OCI-LY7 (cell line): ENCODE results near the gene KIAA1217. TPM values are rescaled to one million over a fixed set of nuclear protein-coding genes. Genes with fewer than 3 reads are reported as not detected.

Source experiments
- BruUV-seq: library from RNA; stranded (reverse); fragments of 400-500 nt; replicated peaks from 2 replicates; lab custom pipeline; 2021; lab: Mats Ljungman, UMichigan
- CTCF ChIA-PET: fragments of 300-600 bp; sonication (Branson Sonifier 250); formaldehyde crosslinking; loops from one replicate; lab custom pipeline; 2022; ENCODE audit warnings: antibody characterized with exemption; ENCODE audit not compliant: unreplicated experiment; lab: Charles Lee
- POLR2A ChIA-PET: fragments of 300-600 bp; sonication (Branson Sonifier 250); formaldehyde crosslinking; loops from one replicate; lab custom pipeline; 2022; ENCODE audit warnings: antibody characterized with exemption; lab: Charles Lee
- DNase-seq: peaks from one replicate; pipeline ENCODE4 v3.0.0-alpha.2; 2015; ENCODE audit warnings: low spot score
- H2AFZ ChIP-seq: fragments of 200-600 bp; sonication (generic), shearing (Covaris generic); 2 replicates; pipeline ENCODE4 v1.6.1; 2014; ENCODE audit warnings: mild to moderate bottlenecking, antibody characterized with exemption, low read length, moderate library complexity
- H3K27ac ChIP-seq: fragments of 200-600 bp; sonication (generic); 2 replicates; pipeline ENCODE4 v1.5.1; 2014; ENCODE audit warnings: mixed run types, low read depth, mild to moderate bottlenecking, moderate library complexity, low read length, inconsistent platforms; ENCODE audit not compliant: poor library complexity, severe bottlenecking
- H3K36me3 ChIP-seq: fragments of 200-600 bp; sonication (generic); 2 replicates; pipeline ENCODE4 v1.6.1; 2014; ENCODE audit warnings: mild to moderate bottlenecking, antibody characterized with exemption, low read length, moderate library complexity, mixed read lengths; ENCODE audit not compliant: insufficient read depth
- H3K4me1 ChIP-seq: fragments of 200-600 bp; sonication (generic); 2 replicates; pipeline ENCODE4 v1.5.1; 2014; ENCODE audit warnings: mild to moderate bottlenecking, low read length; ENCODE audit not compliant: insufficient read depth, poor library complexity, severe bottlenecking
- H3K4me2 ChIP-seq: fragments of 200-600 bp; sonication (generic); 2 replicates; pipeline ENCODE4 v1.6.1; 2014; ENCODE audit warnings: mild to moderate bottlenecking, low read length
- H3K4me3 ChIP-seq: fragments of 200-600 bp; sonication (generic); 2 replicates; pipeline ENCODE4 v1.5.1; 2014; ENCODE audit warnings: mild to moderate bottlenecking, low read depth, low read length; ENCODE audit not compliant: poor library complexity, severe bottlenecking
- H3K79me2 ChIP-seq: fragments of 200-600 bp; sonication (generic); 2 replicates; pipeline ENCODE4 v1.6.1; 2016; ENCODE audit warnings: low read depth, mild to moderate bottlenecking, low read length, moderate library complexity, mixed read lengths; ENCODE audit not compliant: insufficient read depth
- H3K9me2 ChIP-seq: fragments of 200-600 bp; sonication (generic); 2 replicates; pipeline ENCODE4 v1.6.1; 2016; ENCODE audit warnings: mild to moderate bottlenecking, low read length, mixed read lengths; ENCODE audit not compliant: insufficient read depth
- H3K9me3 ChIP-seq: fragments of 200-600 bp; sonication (generic); 2 replicates; pipeline ENCODE4 v1.6.1; 2014; ENCODE audit warnings: mild to moderate bottlenecking, mixed run types, low read length, mixed read lengths
- H4K20me1 ChIP-seq: fragments of 200-600 bp; sonication (generic); 2 replicates; pipeline ENCODE4 v1.6.1; 2014; ENCODE audit warnings: mild to moderate bottlenecking, antibody characterized with exemption, low read length, moderate library complexity, mixed read lengths; ENCODE audit not compliant: insufficient read depth
- CTCF ChIP-seq: fragments of 200-600 bp; sonication (generic); conservative IDR thresholded peaks from 2 replicates; pipeline ENCODE4 v1.5.1; 2014; ENCODE audit warnings: mild to moderate bottlenecking, antibody characterized with exemption, low read length, moderate library complexity, mixed read lengths
- EZH2phosphoT487 ChIP-seq: fragments of 200-600 bp; sonication (generic); IDR thresholded peaks from 2 replicates; pipeline ENCODE4 v1.6.1; 2018; ENCODE audit warnings: low read depth, borderline replicate concordance, mild to moderate bottlenecking, mixed run types, antibody characterized with exemption, low read length, moderate library complexity, mixed read lengths
- intact Hi-C: fragments of 100-400 bp; cut with micrococcal nuclease; formaldehyde crosslinking; loops from one replicate; pipeline ENCODE4 v1.10.0; 2022; ENCODE audit not compliant: unreplicated experiment
- total RNA-seq, 2 experiments: library from RNA; depleted of rRNA in 1 of 2; stranded (reverse); fragments of >200 nt in 1 of 2; shearing (Covaris generic) in 1 of 2; gene quantifications; 2 replicates each; pipeline ENCODE4 v1.2.3, GENCODE V29; 2014 to 2022

KIAA1217 gene
- total RNA-seq, 2 experiments from 2014 or later = not detected

- Histone ChIP-seq H2AFZ (no peak overlapping the region), H3K4me3 (no peak overlapping the region), H3K4me1 (no peaks in the 10 kb centered on the region), H3K9me3 (no peaks in the 10 kb centered on the region), H3K36me3 (no peaks in the 10 kb centered on the region), H3K27ac (no peak overlapping the region), H3K9me2 (no peaks in the 10 kb centered on the region), H4K20me1 (no peaks in the 10 kb centered on the region), H3K4me2 (no peak overlapping the region), H3K79me2 (no peaks in the 10 kb centered on the region)
- no peak for DNase-seq
- POLR2A ChIA-PET = no interaction called here
- TF ChIP-seq CTCF (no peak), EZH2phosphoT487 (no peak)
- no TSS peak for BruUV-seq
- CTCF ChIA-PET = no interaction called here
- intact Hi-C loops = no loop called here
These were observed 176.8 kb downstream of the KIAA1217 start for GRCh38 chr10:24385776-24386175.

GRCh38 chr10:24390146-24390700, 181.3 kb downstream of the KIAA1217 start:
- Histone ChIP-seq H2AFZ (no peak overlapping the region), H3K4me1 (no peaks in the 10 kb centered on the region), H3K4me2 (no peak overlapping the region), H4K20me1 (no peaks in the 10 kb centered on the region), H3K36me3 (no peaks in the 10 kb centered on the region), H3K27ac (no peak overlapping the region), H3K9me2 (no peaks in the 10 kb centered on the region), H3K9me3 (no peaks in the 10 kb centered on the region), H3K4me3 (no peak overlapping the region), H3K79me2 (no peaks in the 10 kb centered on the region)
- intact Hi-C loops = no loop called here
- no peak for TF ChIP-seq CTCF
- no peak for TF ChIP-seq EZH2phosphoT487
- CTCF ChIA-PET = no interaction called here
- no TSS peak for BruUV-seq
- POLR2A ChIA-PET = interaction anchor here (0.6 kb wide), 1 partner anchor 740 kb away, joined by 10 read pairs; no protein-coding TSS in a partner anchor
- DNase-seq = no peak

GRCh38 chr10:24390746-24391145, 181.8 kb downstream of the KIAA1217 start:
- no peak overlapping the region for H3K4me3 ChIP-seq
- no peaks in the 10 kb centered on the region for H3K79me2 ChIP-seq
- POLR2A ChIA-PET = no interaction called here
- no peaks in the 10 kb centered on the region for H3K4me1 ChIP-seq
- no peak overlapping the region for H2AFZ ChIP-seq
- H3K4me2 ChIP-seq = no peak overlapping the region
- no peaks in the 10 kb centered on the region for H3K36me3 ChIP-seq
- intact Hi-C loops = no loop called here
- no peak overlapping the region for H3K27ac ChIP-seq
- no peak for DNase-seq
- no TSS peak for BruUV-seq
- H3K9me3 ChIP-seq = no peaks in the 10 kb centered on the region
- CTCF ChIA-PET = no interaction called here
- H4K20me1 ChIP-seq = no peaks in the 10 kb centered on the region
- no peaks in the 10 kb centered on the region for H3K9me2 ChIP-seq
- no peak for TF ChIP-seq EZH2phosphoT487
- TF ChIP-seq CTCF = no peak
